KMS-11 (cell line): ENCODE results near the gene TAF13.

Experiments used
- H2AFZ ChIP-seq: fragments of 200-600 bp; sonication (generic); 2 replicates; pipeline ENCODE4 v1.6.1; 2016; ENCODE audit warnings: antibody characterized with exemption, mixed run types, low read depth
- H3K27ac ChIP-seq: fragments of 200-600 bp; sonication (generic); 2 replicates; pipeline ENCODE4 v1.6.1; 2016; ENCODE audit warnings: mild to moderate bottlenecking, mixed run types
- H3K27me3 ChIP-seq: fragments of 200-600 bp; sonication (generic); 2 replicates; pipeline ENCODE4 v1.6.1; 2017; ENCODE audit warnings: mild to moderate bottlenecking, low read depth, mixed run types, moderate library complexity; ENCODE audit not compliant: insufficient read depth
- H3K36me3 ChIP-seq: fragments of 200-600 bp; sonication (generic); 2 replicates; pipeline ENCODE4 v1.6.1; 2017; ENCODE audit warnings: mild to moderate bottlenecking, mixed run types; ENCODE audit not compliant: insufficient read depth
- H3K4me1 ChIP-seq: fragments of 200-600 bp; sonication (generic); 2 replicates; pipeline ENCODE4 v1.6.1; 2016; ENCODE audit warnings: mild to moderate bottlenecking, low read depth, mixed run types; ENCODE audit not compliant: poor library complexity, severe bottlenecking
- H3K4me2 ChIP-seq: fragments of 200-600 bp; sonication (generic); 2 replicates; pipeline ENCODE4 v1.7.0; 2016; ENCODE audit warnings: mild to moderate bottlenecking, mixed run types
- H3K4me3 ChIP-seq: fragments of 200-600 bp; sonication (generic); IDR thresholded peaks from 2 replicates; pipeline ENCODE4 v1.6.1; 2017; ENCODE audit warnings: low read depth, low read length, mixed read lengths; ENCODE audit not compliant: insufficient read depth
- H3K79me2 ChIP-seq: fragments of 200-600 bp; sonication (generic); 2 replicates; pipeline ENCODE4 v1.6.1; 2016; ENCODE audit warnings: low read depth, mixed run types; ENCODE audit not compliant: insufficient read depth
- H3K9ac ChIP-seq: fragments of 200-600 bp; sonication (generic); 2 replicates; pipeline ENCODE4 v1.6.1; 2016; ENCODE audit warnings: mild to moderate bottlenecking, mixed run types
- H4K20me1 ChIP-seq: fragments of 200-600 bp; sonication (generic); 2 replicates; pipeline ENCODE4 v1.6.1; 2016; ENCODE audit warnings: mild to moderate bottlenecking, mixed run types; ENCODE audit not compliant: insufficient read depth
- TF ChIP-seq, protein P1 (sequence below): fragments of 200-600 bp; sonication (generic); conservative IDR thresholded peaks from 2 replicates; pipeline ENCODE4 v1.6.1; 2017; ENCODE audit warnings: low read depth, mild to moderate bottlenecking, antibody characterized with exemption, low read length, moderate library complexity, mixed read lengths

TAF13 gene

DNA sequence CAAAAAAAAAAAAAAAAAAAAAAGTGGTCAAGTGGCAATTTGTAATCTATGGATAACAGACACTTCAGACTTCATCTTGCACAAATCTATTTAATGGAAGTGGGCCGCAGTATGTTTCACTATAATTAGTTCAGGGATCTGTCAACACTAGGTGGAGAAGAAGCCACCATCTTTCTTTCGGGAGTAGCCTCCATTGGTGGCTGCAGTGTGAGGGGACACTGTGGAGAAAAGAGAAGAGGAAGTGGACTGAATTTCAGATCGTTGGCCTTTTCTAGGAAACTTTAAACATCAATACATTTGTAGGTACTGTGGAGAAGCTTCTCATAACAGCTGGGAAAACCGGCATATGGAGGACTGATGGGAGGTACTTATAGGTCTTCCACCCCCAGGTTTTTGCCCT lies 30.1 kb upstream of the TAF13 start:
- TF ChIP-seq, protein P1, sequence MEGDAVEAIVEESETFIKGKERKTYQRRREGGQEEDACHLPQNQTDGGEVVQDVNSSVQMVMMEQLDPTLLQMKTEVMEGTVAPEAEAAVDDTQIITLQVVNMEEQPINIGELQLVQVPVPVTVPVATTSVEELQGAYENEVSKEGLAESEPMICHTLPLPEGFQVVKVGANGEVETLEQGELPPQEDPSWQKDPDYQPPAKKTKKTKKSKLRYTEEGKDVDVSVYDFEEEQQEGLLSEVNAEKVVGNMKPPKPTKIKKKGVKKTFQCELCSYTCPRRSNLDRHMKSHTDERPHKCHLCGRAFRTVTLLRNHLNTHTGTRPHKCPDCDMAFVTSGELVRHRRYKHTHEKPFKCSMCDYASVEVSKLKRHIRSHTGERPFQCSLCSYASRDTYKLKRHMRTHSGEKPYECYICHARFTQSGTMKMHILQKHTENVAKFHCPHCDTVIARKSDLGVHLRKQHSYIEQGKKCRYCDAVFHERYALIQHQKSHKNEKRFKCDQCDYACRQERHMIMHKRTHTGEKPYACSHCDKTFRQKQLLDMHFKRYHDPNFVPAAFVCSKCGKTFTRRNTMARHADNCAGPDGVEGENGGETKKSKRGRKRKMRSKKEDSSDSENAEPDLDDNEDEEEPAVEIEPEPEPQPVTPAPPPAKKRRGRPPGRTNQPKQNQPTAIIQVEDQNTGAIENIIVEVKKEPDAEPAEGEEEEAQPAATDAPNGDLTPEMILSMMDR: no peak
- Histone ChIP-seq H4K20me1 (no peaks in the 10 kb centered on the region), H3K27me3 (no peaks in the 10 kb centered on the region), H3K9ac (no peak overlapping the region), H3K36me3 (0 out of 2 replicates have a peak, but pooled peaks cover 4% of the 10 kb centered on the region), H2AFZ (no peak overlapping the region), H3K27ac (no peak overlapping the region), H3K79me2 (peaks cover 16% of the 10 kb centered on the region), H3K4me1 (peaks cover 9% of the 10 kb centered on the region), H3K4me2 (no peak overlapping the region), H3K4me3 (no peak overlapping the region)

DNA sequence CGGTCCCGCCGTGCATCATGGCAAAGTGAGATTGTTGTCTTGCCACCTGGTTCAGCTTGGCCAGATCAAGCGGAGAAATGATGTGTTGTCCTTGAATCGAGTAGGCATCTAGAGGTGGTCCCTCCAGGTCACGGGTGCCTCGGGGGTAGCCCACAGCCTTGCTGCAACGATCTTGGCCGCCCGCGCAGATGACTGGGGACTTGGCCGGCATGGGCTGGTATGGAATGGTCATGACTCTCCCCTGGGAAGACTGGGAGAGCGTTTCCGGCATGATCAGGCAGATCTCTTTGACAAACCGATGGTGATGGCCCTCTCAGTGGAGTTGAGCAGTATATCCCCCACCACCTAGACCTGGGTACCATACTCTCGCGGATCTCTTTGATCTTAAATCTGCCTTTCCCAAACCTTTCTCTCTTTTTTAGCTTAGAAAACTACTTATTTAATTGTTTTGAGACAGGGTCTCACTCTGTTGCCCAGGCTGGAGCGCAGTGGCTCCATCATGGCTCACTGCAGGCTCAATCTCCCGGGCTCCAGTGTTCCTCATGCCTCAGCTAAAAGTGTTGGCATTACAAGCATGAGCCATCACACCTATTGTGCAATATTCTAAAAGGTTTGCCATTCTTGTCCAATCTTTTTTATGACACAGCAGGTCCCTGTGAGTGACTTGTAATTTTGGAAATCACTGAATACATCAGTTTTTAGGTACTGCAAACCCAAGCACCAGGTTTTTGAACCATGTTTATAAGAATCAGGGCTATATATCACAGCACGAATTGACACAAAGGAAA lies 28.8 kb upstream of the TAF13 start:
- Histone ChIP-seq H3K4me1 (peaks cover 10% of the 10 kb centered on the region), H2AFZ (no peak overlapping the region), H3K9ac (no peak overlapping the region), H3K27ac (no peak overlapping the region), H4K20me1 (no peaks in the 10 kb centered on the region), H3K4me2 (no peak overlapping the region), H3K36me3 (0 out of 2 replicates have a peak, but pooled peaks cover 4% of the 10 kb centered on the region), H3K4me3 (no peak overlapping the region), H3K79me2 (peaks cover 23% of the 10 kb centered on the region), H3K27me3 (no peaks in the 10 kb centered on the region)
- TF ChIP-seq, protein P1: no peak

DNA sequence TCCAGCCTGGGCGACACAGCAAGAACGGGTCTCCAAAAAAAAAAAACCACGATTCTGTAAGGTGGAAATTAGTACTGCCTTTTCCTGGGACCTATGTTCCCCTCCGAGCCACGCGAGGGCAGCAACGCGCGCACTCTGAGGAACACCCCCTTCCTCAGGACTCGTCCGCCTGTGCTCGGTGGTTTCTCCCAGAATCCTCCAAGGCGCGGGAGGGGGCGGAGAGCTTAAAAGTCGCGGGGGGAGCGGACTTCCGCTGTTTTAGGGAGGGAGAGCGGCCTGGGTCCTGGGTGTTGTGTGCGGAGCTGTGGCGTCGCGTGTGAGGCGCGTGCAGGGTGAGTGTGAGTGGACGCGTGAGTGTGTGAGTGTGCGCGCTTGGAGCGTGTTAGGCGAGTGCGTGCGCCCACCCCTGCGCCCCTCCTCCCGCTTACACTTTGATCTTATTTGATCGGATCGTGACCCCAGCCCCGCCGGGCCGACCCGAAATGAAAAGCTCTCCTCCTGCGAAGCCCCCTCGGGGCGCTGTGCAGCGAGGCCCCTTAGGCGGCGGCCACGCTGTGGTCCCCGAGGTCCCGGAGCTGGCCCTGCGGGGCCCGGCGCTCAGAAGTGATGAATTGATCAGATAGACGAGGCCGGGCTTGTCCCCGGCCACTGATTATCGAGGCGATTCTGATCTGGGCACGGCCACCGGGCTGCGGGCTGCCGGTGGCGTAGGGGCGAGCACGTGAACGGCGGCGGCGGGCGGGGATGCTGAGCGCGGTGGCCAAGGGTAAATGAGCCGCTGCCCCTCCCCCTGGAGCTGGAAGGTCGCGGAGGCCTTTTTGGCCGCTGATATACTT lies 24.4 kb upstream of the TAF13 start:
- peak overlapping the region; percentile 98 for H3K9ac ChIP-seq
- no peaks in the 10 kb centered on the region for H3K27me3 ChIP-seq
- H3K4me2 ChIP-seq: peak overlapping the region; percentile 96
- peaks cover 23% of the 10 kb centered on the region for H3K79me2 ChIP-seq
- peak overlapping the region; percentile 83 for H3K4me3 ChIP-seq
- H2AFZ ChIP-seq: peak overlapping the region; percentile 80
- peak overlapping the region; percentile 90 for H3K27ac ChIP-seq
- TF ChIP-seq, protein P1: peak; percentile 90
- peaks cover 14% of the 10 kb centered on the region for H3K4me1 ChIP-seq
- H4K20me1 ChIP-seq: no peaks in the 10 kb centered on the region
- H3K36me3 ChIP-seq: 0 out of 2 replicates have a peak, but pooled peaks cover 4% of the 10 kb centered on the region

DNA sequence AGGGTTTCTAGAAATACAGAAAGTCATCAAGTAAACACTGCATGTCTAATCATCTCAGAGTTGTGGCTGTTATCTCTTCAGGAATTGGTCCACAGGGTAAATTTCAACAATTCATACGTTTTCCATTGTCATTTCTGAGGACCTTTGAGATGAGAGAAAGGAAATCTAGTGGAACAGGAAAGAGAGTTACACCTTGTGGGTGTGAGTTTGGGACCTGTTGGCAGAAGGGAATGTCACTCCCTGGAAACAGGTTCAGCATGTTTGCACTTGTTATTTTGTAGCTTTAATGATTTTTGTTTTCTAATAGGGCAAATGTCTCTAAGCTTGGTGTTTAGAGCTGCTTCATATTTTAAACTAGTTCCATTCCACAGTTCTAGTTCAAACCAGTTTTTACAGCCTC lies 20.3 kb upstream of the TAF13 start:
- Histone ChIP-seq H2AFZ (no peak overlapping the region), H3K4me1 (peaks cover 19% of the 10 kb centered on the region), H4K20me1 (no peaks in the 10 kb centered on the region), H3K36me3 (no peaks in the 10 kb centered on the region), H3K4me2 (no peak overlapping the region), H3K27me3 (no peaks in the 10 kb centered on the region), H3K4me3 (no peak overlapping the region), H3K27ac (no peak overlapping the region), H3K9ac (no peak overlapping the region), H3K79me2 (peaks cover 33% of the 10 kb centered on the region)
- TF ChIP-seq, protein P1: no peak
